PFSK-1 (cell line): ENCODE measurements around the gene TTC28.

Experiments used
- FOXP2 ChIP-seq: optimal IDR thresholded peaks from 2 replicates; pipeline ENCODE3; 2011; ENCODE audit warnings: borderline replicate concordance, control low read depth, inconsistent platforms; ENCODE audit not compliant: insufficient read depth; ENCODE audit errors: extremely low read length, extremely low read depth
- POLR2AphosphoS5 ChIP-seq: IDR thresholded peaks from 2 replicates; pipeline ENCODE4 v1.6.1; 2012; ENCODE audit warnings: low read depth, mild to moderate bottlenecking, control low read depth, low read length, moderate library complexity
- SIN3A ChIP-seq: IDR thresholded peaks from 2 replicates; pipeline ENCODE4 v1.6.1; 2012; ENCODE audit warnings: mild to moderate bottlenecking, low read length, moderate library complexity, borderline replicate concordance; ENCODE audit not compliant: insufficient read depth
- TAF1 ChIP-seq: IDR thresholded peaks from 2 replicates; pipeline ENCODE4 v1.6.1; 2012; ENCODE audit warnings: low read length, control low read depth, borderline replicate concordance; ENCODE audit not compliant: insufficient read depth
- TF ChIP-seq, protein P1 (sequence below), 2 experiments: IDR thresholded peaks; 2 replicates each; pipeline versions ENCODE4 v1.6.1 to v1.8.0; 2011 to 2012; ENCODE audit warnings: low read depth in 2 of 2, low read length in 2 of 2, control low read depth in 1 of 2, inconsistent platforms in 1 of 2, mild to moderate bottlenecking in 1 of 2, moderate library complexity in 1 of 2; ENCODE audit not compliant: insufficient read depth in 1 of 2

Gene TTC28

DNA sequence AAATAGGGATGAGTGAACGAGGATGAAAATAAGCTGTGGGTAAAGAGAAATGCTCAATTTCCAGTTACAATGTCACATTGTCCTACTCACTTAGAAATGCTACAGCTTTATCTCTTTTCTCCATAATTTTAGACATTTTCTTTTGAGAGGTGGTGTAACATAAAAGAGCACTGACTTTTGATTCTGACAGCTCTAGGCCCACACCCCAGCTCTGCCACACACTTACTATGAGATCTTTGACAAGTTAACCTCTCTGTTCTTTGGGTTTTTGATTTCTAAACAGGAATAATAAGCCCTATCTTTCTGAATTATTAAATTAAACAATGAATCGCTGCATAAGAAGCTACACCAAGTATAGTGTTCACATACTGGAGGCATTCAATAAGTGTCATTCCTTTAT lies 532.2 kb downstream of the TTC28 start:
- TF ChIP-seq FOXP2 (no peak), SIN3A (no peak), TAF1 (no peak), POLR2AphosphoS5 (no peak)
- TF ChIP-seq, protein P1, sequence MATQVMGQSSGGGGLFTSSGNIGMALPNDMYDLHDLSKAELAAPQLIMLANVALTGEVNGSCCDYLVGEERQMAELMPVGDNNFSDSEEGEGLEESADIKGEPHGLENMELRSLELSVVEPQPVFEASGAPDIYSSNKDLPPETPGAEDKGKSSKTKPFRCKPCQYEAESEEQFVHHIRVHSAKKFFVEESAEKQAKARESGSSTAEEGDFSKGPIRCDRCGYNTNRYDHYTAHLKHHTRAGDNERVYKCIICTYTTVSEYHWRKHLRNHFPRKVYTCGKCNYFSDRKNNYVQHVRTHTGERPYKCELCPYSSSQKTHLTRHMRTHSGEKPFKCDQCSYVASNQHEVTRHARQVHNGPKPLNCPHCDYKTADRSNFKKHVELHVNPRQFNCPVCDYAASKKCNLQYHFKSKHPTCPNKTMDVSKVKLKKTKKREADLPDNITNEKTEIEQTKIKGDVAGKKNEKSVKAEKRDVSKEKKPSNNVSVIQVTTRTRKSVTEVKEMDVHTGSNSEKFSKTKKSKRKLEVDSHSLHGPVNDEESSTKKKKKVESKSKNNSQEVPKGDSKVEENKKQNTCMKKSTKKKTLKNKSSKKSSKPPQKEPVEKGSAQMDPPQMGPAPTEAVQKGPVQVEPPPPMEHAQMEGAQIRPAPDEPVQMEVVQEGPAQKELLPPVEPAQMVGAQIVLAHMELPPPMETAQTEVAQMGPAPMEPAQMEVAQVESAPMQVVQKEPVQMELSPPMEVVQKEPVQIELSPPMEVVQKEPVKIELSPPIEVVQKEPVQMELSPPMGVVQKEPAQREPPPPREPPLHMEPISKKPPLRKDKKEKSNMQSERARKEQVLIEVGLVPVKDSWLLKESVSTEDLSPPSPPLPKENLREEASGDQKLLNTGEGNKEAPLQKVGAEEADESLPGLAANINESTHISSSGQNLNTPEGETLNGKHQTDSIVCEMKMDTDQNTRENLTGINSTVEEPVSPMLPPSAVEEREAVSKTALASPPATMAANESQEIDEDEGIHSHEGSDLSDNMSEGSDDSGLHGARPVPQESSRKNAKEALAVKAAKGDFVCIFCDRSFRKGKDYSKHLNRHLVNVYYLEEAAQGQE (IDR thresholded peaks at IDR 0.05; ENCODE audit: insufficient read depth in 1 of 2, low read depth in 2 of 2, low read length in 2 of 2): no peak

DNA sequence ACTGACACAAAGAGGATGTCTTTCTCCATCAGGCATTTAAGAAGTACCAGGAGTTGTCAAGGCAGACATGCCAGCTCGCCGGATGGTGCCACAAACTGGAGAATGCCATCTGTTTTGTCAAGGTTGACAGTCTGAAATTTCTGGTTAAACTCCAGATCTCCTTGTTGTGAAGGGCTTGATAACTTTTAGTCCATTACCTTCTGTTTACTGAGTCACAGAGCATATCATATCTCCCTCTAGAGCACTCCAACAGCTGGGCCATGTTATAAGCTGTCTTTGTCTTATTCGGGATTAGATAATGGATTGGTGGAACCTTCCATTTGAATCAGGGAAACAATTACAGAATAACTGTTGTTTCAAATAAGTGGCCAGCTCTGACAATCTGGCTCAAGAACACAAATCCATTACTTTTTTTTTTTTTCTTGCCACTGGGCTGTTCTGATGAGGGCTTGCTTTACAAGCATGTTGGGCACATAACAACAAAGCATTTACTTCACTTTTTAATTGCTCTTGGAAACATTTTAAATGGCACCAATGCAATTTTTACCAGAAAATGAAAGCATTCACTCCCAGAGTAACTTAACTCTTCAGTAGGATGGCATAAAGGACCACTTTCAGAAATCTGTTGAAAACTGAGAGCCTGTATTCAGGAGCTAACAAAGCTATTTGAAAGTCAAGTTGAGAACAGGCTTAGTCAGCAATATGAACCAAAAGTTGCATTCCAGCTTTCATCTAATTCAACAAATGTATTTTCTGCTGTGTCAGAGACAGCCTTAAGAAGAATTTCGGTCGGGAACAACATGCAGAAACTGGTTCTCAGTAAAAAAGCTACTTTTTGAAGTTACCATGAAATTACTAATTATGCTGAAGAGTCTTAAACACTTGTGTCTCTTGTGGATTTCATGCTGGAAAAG lies 533.0 kb downstream of the TTC28 start:
- TF ChIP-seq POLR2AphosphoS5 (no peak), FOXP2 (no peak), TAF1 (no peak), SIN3A (no peak)
- TF ChIP-seq, protein P1 (IDR thresholded peaks at IDR 0.05; ENCODE audit: insufficient read depth in 1 of 2, low read depth in 2 of 2, low read length in 2 of 2): no peak

DNA sequence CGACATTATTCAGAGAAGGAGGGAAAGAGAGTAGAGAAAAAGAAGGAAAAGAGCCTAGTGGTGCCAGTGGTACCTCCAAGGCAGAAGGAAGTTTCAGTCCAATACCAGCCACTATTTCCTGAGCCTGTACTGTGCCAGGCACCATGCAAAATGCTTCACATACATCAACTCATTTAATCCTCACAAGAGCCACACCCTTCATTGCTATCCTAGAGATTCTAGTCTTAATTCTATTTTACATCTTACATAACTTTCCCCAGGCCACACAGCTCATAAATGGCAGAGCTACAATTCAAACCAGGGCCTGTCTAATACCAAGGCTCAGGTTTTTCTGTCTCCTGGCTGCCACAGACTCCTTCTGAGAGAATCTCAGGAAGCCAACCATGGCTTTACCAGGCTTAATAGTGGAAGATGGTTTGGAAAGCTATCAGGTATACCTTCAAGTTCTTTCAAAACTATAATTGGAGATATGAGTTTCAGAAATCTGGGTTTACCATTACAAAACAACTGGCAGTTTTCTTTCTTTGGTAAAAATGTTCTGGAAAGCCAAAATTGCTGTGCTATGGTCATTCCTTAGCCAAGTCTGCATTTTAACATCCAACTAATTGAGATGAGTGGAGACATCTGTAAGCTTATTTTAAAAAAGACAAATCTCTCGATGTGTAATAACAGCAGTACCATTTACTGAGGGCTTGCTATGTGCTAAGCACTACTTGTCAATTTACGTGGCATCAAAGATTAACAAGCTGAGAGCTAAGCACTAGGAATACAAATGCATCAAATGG lies 535.5 kb downstream of the TTC28 start:
- TF ChIP-seq FOXP2 (no peak), SIN3A (no peak), TAF1 (no peak), POLR2AphosphoS5 (no peak)
- TF ChIP-seq, protein P1 (IDR thresholded peaks at IDR 0.05; ENCODE audit: insufficient read depth in 1 of 2, low read depth in 2 of 2, low read length in 2 of 2): no peak

DNA sequence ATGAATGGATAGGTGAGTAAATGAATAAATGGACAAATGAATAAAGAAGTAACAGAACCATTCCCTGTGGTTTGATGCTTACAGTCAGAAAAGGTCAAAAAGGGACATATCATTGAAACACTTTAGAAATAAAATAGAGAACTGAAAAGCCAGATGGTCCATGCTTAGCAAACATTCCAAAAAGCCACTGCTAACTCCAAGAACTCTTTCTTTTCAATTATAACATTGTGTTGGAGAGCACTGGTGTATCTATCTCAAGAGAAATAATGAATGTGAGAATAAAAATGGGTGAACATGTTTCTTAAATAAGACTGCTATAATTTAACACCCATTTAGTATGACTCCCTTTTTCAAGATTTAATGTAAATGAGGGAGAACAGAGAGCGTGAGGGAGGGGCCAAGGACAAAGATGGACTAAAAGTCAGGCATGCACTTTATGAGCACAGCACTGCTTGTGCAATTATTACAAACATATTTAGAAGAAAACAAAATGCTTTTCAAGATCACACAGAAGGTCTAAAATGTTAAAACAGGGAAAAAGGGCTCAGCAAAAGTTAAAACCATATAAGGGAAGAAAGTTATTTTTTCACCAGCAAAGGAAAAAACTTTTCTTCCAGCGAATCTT lies 536.3 kb downstream of the TTC28 start:
- TF ChIP-seq POLR2AphosphoS5: no peak
- TF ChIP-seq, protein P1 (IDR thresholded peaks at IDR 0.05; ENCODE audit: insufficient read depth in 1 of 2, low read depth in 2 of 2, low read length in 2 of 2): no peak
- TF ChIP-seq SIN3A: no peak
- no peak for TF ChIP-seq TAF1
- no peak for TF ChIP-seq FOXP2
